ENCODE measurements around the gene CALML6.

CALML6 gene

GRCh38 chr1:1922702-1922955 lies 7.6 kb downstream of the CALML6 start:
- H3F3A ChIP-seq (ENCODE audit: low read depth) = no peaks in the 10 kb centered on the region
- H3K4me3 ChIP-seq (ENCODE audit: low read length, poor library complexity, severe bottlenecking) = no peak overlapping the region
- H4K20me1 ChIP-seq (ENCODE audit: insufficient read depth, low read length, poor library complexity, severe bottlenecking) = no peaks in the 10 kb centered on the region
- H3K9me2 ChIP-seq (replicated peaks; ENCODE audit: low read depth, low read length) = no peaks in the 10 kb centered on the region
- no peak overlapping the region for H3K9ac ChIP-seq (ENCODE audit: low read depth, low read length, poor library complexity, severe bottlenecking)
- H3K27me3 ChIP-seq (ENCODE audit: insufficient read depth, low read length, poor library complexity, severe bottlenecking) = no peaks in the 10 kb centered on the region
- no peaks in the 10 kb centered on the region for H3K79me2 ChIP-seq (ENCODE audit: insufficient read depth, low read length)
- H2AFZ ChIP-seq (ENCODE audit: low read length) = no peak overlapping the region
- TF ChIP-seq CTCF (conservative IDR thresholded peaks at IDR 0.05; ENCODE audit: low read length) (no peak), EZH2phosphoT487 (IDR thresholded peaks at IDR 0.05; ENCODE audit: borderline replicate concordance) (no peak)
- no peaks in the 10 kb centered on the region for H3K9me3 ChIP-seq (ENCODE audit: insufficient read depth, low read depth, low read length)
- H3K4me2 ChIP-seq (ENCODE audit: low read depth, low read length, poor library complexity, severe bottlenecking) = no peak overlapping the region
- H3K4me1 ChIP-seq (ENCODE audit: insufficient read depth, low read length, poor library complexity, severe bottlenecking) = no peaks in the 10 kb centered on the region
- no peaks in the 10 kb centered on the region for H3K36me3 ChIP-seq (ENCODE audit: insufficient read depth, low read length)

- H3K9ac ChIP-seq (ENCODE audit: low read depth, low read length, poor library complexity, severe bottlenecking) = no peak overlapping the region
- TF ChIP-seq EZH2phosphoT487 (IDR thresholded peaks at IDR 0.05; ENCODE audit: borderline replicate concordance) = no peak
- no peak for TF ChIP-seq CTCF (conservative IDR thresholded peaks at IDR 0.05; ENCODE audit: low read length)
- no peak overlapping the region for H3K4me2 ChIP-seq (ENCODE audit: low read depth, low read length, poor library complexity, severe bottlenecking)
These were observed 8.1 kb downstream of the CALML6 start for GRCh38 chr1:1922956-1923833.

GRCh38 chr1:1924386-1924785 lies 9.3 kb downstream of the CALML6 start:
- Histone ChIP-seq H3F3A (ENCODE audit: low read depth) (no peaks in the 10 kb centered on the region), H4K20me1 (ENCODE audit: insufficient read depth, low read length, poor library complexity, severe bottlenecking) (no peaks in the 10 kb centered on the region), H3K36me3 (ENCODE audit: insufficient read depth, low read length) (no peaks in the 10 kb centered on the region), H3K9me3 (ENCODE audit: insufficient read depth, low read depth, low read length) (no peaks in the 10 kb centered on the region), H3K4me2 (ENCODE audit: low read depth, low read length, poor library complexity, severe bottlenecking) (no peak overlapping the region), H3K79me2 (ENCODE audit: insufficient read depth, low read length) (no peaks in the 10 kb centered on the region), H3K9ac (ENCODE audit: low read depth, low read length, poor library complexity, severe bottlenecking) (no peak overlapping the region), H3K9me2 (replicated peaks; ENCODE audit: low read depth, low read length) (no peaks in the 10 kb centered on the region), H3K27me3 (ENCODE audit: insufficient read depth, low read length, poor library complexity, severe bottlenecking) (no peaks in the 10 kb centered on the region), H3K4me1 (ENCODE audit: insufficient read depth, low read length, poor library complexity, severe bottlenecking) (no peaks in the 10 kb centered on the region), H3K4me3 (ENCODE audit: low read length, poor library complexity, severe bottlenecking) (no peak overlapping the region), H2AFZ (ENCODE audit: low read length) (no peak overlapping the region)
- TF ChIP-seq EZH2phosphoT487 (IDR thresholded peaks at IDR 0.05; ENCODE audit: borderline replicate concordance) = no peak
- TF ChIP-seq CTCF (conservative IDR thresholded peaks at IDR 0.05; ENCODE audit: low read length) = no peak

More at GRCh38 chr1:1922956-1923833, 8.1 kb downstream of the CALML6 start:
- Histone ChIP-seq H3K36me3 (ENCODE audit: insufficient read depth, low read length) (no peaks in the 10 kb centered on the region), H3K9me3 (ENCODE audit: insufficient read depth, low read depth, low read length) (no peaks in the 10 kb centered on the region), H2AFZ (ENCODE audit: low read length) (no peak overlapping the region), H3K4me3 (ENCODE audit: low read length, poor library complexity, severe bottlenecking) (no peak overlapping the region), H3K27me3 (ENCODE audit: insufficient read depth, low read length, poor library complexity, severe bottlenecking) (no peaks in the 10 kb centered on the region), H3K4me1 (ENCODE audit: insufficient read depth, low read length, poor library complexity, severe bottlenecking) (no peaks in the 10 kb centered on the region), H3K79me2 (ENCODE audit: insufficient read depth, low read length) (no peaks in the 10 kb centered on the region), H4K20me1 (ENCODE audit: insufficient read depth, low read length, poor library complexity, severe bottlenecking) (no peaks in the 10 kb centered on the region), H3K9me2 (replicated peaks; ENCODE audit: low read depth, low read length) (no peaks in the 10 kb centered on the region), H3F3A (ENCODE audit: low read depth) (no peaks in the 10 kb centered on the region)
